Measurements from ENCODE around the gene FARSB.

DNA sequence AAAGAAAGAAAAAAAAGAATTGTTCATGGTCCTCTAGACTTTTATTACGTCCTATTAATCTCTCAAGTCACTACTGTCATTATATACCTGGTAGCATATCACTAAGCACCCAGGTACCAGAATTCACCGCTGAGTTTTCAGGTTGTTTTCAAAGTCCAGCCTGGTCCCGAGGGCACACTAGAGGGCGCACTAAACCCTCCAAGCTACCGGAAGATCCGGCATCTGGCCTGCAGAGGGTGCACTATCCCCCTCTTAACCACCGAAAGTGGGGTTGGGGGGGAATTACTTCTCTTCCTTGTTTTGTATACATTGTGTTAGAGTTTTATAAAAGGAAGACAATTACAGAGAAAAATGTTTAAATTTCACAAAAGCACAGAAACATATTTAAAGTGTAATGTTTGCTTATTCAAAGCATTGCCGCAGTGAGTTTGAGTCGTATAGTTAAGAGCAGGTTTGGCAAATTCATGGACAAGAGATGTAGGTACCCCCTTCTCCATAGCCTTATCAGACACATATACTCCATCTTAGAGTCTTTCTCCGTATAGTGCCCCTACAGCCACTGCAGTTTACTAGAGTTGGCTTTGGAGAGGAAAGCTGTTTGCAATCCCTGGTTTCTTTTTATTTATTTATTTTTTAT is 34.8 kb upstream of the FARSB start:
- TF ChIP-seq TAF1 (IDR thresholded peaks at IDR 0.05; ENCODE audit: low read depth) (no peak), TEAD4 (IDR thresholded peaks at IDR 0.05) (no peak), CEBPB (IDR thresholded peaks at IDR 0.05) (no peak), TCF12 (IDR thresholded peaks at IDR 0.05; ENCODE audit: low read depth) (no peak), CREB1 (IDR thresholded peaks at IDR 0.05; ENCODE audit: low read depth) (no peak), YY1 (IDR thresholded peaks at IDR 0.05; ENCODE audit: low read depth) (no peak), EP300 (IDR thresholded peaks at IDR 0.05; ENCODE audit: borderline replicate concordance) (no peak), RAD21 (IDR thresholded peaks at IDR 0.05; ENCODE audit: low read depth) (peak; percentile 70), EGR1 (IDR thresholded peaks at IDR 0.05) (no peak), ZBTB7A (IDR thresholded peaks at IDR 0.05; ENCODE audit: low read depth) (no peak)
- TF ChIP-seq, protein P1, sequence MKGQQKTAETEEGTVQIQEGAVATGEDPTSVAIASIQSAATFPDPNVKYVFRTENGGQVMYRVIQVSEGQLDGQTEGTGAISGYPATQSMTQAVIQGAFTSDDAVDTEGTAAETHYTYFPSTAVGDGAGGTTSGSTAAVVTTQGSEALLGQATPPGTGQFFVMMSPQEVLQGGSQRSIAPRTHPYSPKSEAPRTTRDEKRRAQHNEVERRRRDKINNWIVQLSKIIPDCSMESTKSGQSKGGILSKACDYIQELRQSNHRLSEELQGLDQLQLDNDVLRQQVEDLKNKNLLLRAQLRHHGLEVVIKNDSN (IDR thresholded peaks at IDR 0.05): no peak
- TF ChIP-seq, protein P2, sequence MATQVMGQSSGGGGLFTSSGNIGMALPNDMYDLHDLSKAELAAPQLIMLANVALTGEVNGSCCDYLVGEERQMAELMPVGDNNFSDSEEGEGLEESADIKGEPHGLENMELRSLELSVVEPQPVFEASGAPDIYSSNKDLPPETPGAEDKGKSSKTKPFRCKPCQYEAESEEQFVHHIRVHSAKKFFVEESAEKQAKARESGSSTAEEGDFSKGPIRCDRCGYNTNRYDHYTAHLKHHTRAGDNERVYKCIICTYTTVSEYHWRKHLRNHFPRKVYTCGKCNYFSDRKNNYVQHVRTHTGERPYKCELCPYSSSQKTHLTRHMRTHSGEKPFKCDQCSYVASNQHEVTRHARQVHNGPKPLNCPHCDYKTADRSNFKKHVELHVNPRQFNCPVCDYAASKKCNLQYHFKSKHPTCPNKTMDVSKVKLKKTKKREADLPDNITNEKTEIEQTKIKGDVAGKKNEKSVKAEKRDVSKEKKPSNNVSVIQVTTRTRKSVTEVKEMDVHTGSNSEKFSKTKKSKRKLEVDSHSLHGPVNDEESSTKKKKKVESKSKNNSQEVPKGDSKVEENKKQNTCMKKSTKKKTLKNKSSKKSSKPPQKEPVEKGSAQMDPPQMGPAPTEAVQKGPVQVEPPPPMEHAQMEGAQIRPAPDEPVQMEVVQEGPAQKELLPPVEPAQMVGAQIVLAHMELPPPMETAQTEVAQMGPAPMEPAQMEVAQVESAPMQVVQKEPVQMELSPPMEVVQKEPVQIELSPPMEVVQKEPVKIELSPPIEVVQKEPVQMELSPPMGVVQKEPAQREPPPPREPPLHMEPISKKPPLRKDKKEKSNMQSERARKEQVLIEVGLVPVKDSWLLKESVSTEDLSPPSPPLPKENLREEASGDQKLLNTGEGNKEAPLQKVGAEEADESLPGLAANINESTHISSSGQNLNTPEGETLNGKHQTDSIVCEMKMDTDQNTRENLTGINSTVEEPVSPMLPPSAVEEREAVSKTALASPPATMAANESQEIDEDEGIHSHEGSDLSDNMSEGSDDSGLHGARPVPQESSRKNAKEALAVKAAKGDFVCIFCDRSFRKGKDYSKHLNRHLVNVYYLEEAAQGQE (IDR thresholded peaks at IDR 0.05; ENCODE audit: low read depth): no peak
- TF ChIP-seq, protein P3, sequence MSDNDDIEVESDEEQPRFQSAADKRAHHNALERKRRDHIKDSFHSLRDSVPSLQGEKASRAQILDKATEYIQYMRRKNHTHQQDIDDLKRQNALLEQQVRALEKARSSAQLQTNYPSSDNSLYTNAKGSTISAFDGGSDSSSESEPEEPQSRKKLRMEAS (IDR thresholded peaks at IDR 0.05): no peak

Measured in Ishikawa (cell line).